IMR-90 (cell line): ENCODE measurements around the gene CACNB2. TPM values are rescaled to one million over a fixed set of nuclear protein-coding genes. Genes with fewer than 3 reads are reported as not detected.

ENCODE experiments used
- ATAC-seq: fragments of 200-7000 bp; cut with Tn5 transposase; 2 replicates; pipeline ENCODE4 v1.9.1; 2020; ENCODE audit warnings: low read depth, mild to moderate bottlenecking, moderate library complexity
- BruUV-seq: library from RNA; stranded (reverse); fragments of 400-500 nt; replicated peaks from 2 replicates; lab custom pipeline; 2021; lab: Mats Ljungman, UMichigan
- CTCF ChIA-PET: fragments of 300-600 bp; formaldehyde crosslinking; extraction: SDS; loops from one replicate; lab custom pipeline; 2021; ENCODE audit warnings: antibody characterized with exemption; lab: Yijun Ruan, JAX
- POLR2A ChIA-PET: fragments of 300-600 bp; sonication (Branson Sonifier 250); formaldehyde crosslinking; loops from one replicate; lab custom pipeline; 2022; ENCODE audit warnings: antibody characterized with exemption; ENCODE audit not compliant: unreplicated experiment; lab: Charles Lee
- DNase-seq: peaks from one replicate; pipeline ENCODE4 v3.0.0; 2013
- H2AFZ ChIP-seq: replicated peaks from 2 replicates; pipeline ENCODE3; 2013; ENCODE audit warnings: low read length, mild to moderate bottlenecking; ENCODE audit not compliant: poor library complexity
- H2AK5ac ChIP-seq: 2 replicates; pipeline ENCODE4 v1.6.1; 2013; ENCODE audit warnings: low read depth, low read length, inconsistent platforms
- H2AK9ac ChIP-seq: replicated peaks from 2 replicates; pipeline ENCODE3; 2013; ENCODE audit warnings: mild to moderate bottlenecking, low read depth, low read length, moderate library complexity; ENCODE audit not compliant: poor library complexity
- H2BK120ac ChIP-seq: 2 replicates; pipeline ENCODE4 v1.6.1; 2013; ENCODE audit warnings: low read depth, low read length, inconsistent platforms
- H2BK15ac ChIP-seq: 3 replicates; pipeline ENCODE4 v1.6.1; 2013; ENCODE audit warnings: low read depth, low read length, inconsistent platforms
- H2BK20ac ChIP-seq: 2 replicates; pipeline ENCODE4 v1.6.1; 2013; ENCODE audit warnings: low read depth, mild to moderate bottlenecking, inconsistent platforms, low read length, moderate library complexity
- H2BK5ac ChIP-seq: 2 replicates; pipeline ENCODE4 v1.6.1; 2013; ENCODE audit warnings: mild to moderate bottlenecking, low read depth, low read length, inconsistent platforms; ENCODE audit not compliant: poor library complexity, severe bottlenecking
- H3K14ac ChIP-seq: replicated peaks from 2 replicates; pipeline ENCODE4 v1.6.1; 2013; ENCODE audit warnings: low read depth, low read length, inconsistent platforms
- H3K18ac ChIP-seq: 2 replicates; pipeline ENCODE4 v1.6.1; 2013; ENCODE audit warnings: low read depth, low read length, control low read depth
- H3K23ac ChIP-seq: 2 replicates; pipeline ENCODE4 v1.6.1; 2013; ENCODE audit warnings: low read depth, low read length, inconsistent platforms
- H3K27ac ChIP-seq: 2 replicates; pipeline ENCODE4 v1.5.1; 2013; ENCODE audit warnings: mild to moderate bottlenecking, control low read depth, low read length; ENCODE audit not compliant: insufficient read depth
- H3K27me3 ChIP-seq: 2 replicates; pipeline ENCODE4 v1.6.1; 2013; ENCODE audit warnings: low read length; ENCODE audit not compliant: control insufficient read depth, insufficient read depth
- H3K36me3 ChIP-seq: 2 replicates; pipeline ENCODE4 v1.6.1; 2013; ENCODE audit warnings: low read length, mixed read lengths; ENCODE audit not compliant: control insufficient read depth, insufficient read depth
- H3K4ac ChIP-seq: 2 replicates; pipeline ENCODE4 v1.6.1; 2013; ENCODE audit warnings: low read depth, low read length, inconsistent platforms
- H3K4me1 ChIP-seq: 2 replicates; pipeline ENCODE4 v1.6.1; 2013; ENCODE audit warnings: low read length, mixed read lengths; ENCODE audit not compliant: control insufficient read depth, insufficient read depth
- H3K4me2 ChIP-seq: 2 replicates; pipeline ENCODE4 v1.6.1; 2013; ENCODE audit warnings: low read depth, mild to moderate bottlenecking, control low read depth, low read length, moderate library complexity
- H3K4me3 ChIP-seq: 2 replicates; pipeline ENCODE4 v1.5.1; 2013; ENCODE audit warnings: low read depth, mild to moderate bottlenecking, control low read depth, low read length, moderate library complexity; ENCODE audit not compliant: insufficient read depth
- H3K56ac ChIP-seq: 2 replicates; pipeline ENCODE4 v1.6.1; 2013; ENCODE audit warnings: low read length, inconsistent platforms; ENCODE audit not compliant: insufficient read depth; ENCODE audit errors: extremely low read depth
- H3K79me1 ChIP-seq, 2 experiments: 2 replicates each; pipeline ENCODE4 v1.6.1; 2013; ENCODE audit warnings: low read length in 2 of 2, inconsistent platforms in 1 of 2, low read depth in 1 of 2
- H3K9ac ChIP-seq: 2 replicates; pipeline ENCODE4 v1.6.1; 2013; ENCODE audit warnings: low read depth, low read length, control low read depth
- H3K9me1 ChIP-seq: 2 replicates; pipeline ENCODE4 v1.6.1; 2013; ENCODE audit warnings: low read length, inconsistent platforms; ENCODE audit not compliant: insufficient read depth
- H3K9me3 ChIP-seq: 2 replicates; pipeline ENCODE4 v1.6.1; 2013; ENCODE audit warnings: low read length; ENCODE audit not compliant: control insufficient read depth, insufficient read depth
- H4K20me1 ChIP-seq: 2 replicates; pipeline ENCODE4 v1.6.1; 2013; ENCODE audit warnings: low read length, inconsistent platforms; ENCODE audit not compliant: insufficient read depth
- H4K5ac ChIP-seq: 2 replicates; pipeline ENCODE4 v1.6.1; 2013; ENCODE audit warnings: mild to moderate bottlenecking, low read depth, low read length, control low read depth
- H4K8ac ChIP-seq, 2 experiments: 2 replicates each; pipeline ENCODE4 v1.6.1; 2013; ENCODE audit warnings: low read depth in 2 of 2, low read length in 2 of 2, control low read depth in 1 of 2, inconsistent platforms in 1 of 2
- H4K91ac ChIP-seq: 2 replicates; pipeline ENCODE4 v1.6.1; 2013; ENCODE audit warnings: low read depth, low read length, inconsistent platforms; ENCODE audit not compliant: insufficient read depth
- CEBPB ChIP-seq: IDR thresholded peaks from 2 replicates; pipeline ENCODE4 v1.6.1; 2012; ENCODE audit warnings: low read depth, low read length, improper control_type of control experiment
- MAZ ChIP-seq: IDR thresholded peaks from 2 replicates; pipeline ENCODE4 v1.6.1; 2012; ENCODE audit warnings: low read depth, mild to moderate bottlenecking, low read length, improper control_type of control experiment, moderate library complexity, borderline replicate concordance
- NFE2L2 ChIP-seq: fragments of 150-350 bp; IDR thresholded peaks from 2 replicates; pipeline ENCODE4 v1.6.1; 2016; ENCODE audit warnings: low read depth, mild to moderate bottlenecking, low read length
- RCOR1 ChIP-seq: IDR thresholded peaks from 2 replicates; pipeline ENCODE4 v1.6.1; 2012; ENCODE audit warnings: mild to moderate bottlenecking, low read length, improper control_type of control experiment; ENCODE audit not compliant: insufficient replicate concordance
- SMC3 ChIP-seq: fragments of 150-350 bp; IDR thresholded peaks from 2 replicates; pipeline ENCODE4 v1.6.1; 2016; ENCODE audit warnings: low read depth, mild to moderate bottlenecking, antibody characterized with exemption, low read length, moderate library complexity
- WGBS, 2 experiments: methylation state at CpG; one replicate each; pipeline versions ENCODE4 v1.1.5 to v1.1.7; 2013; ENCODE audit warnings: missing lambda C conversion rate in 2 of 2; ENCODE audit not compliant: insufficient read length in 1 of 2; ENCODE audit errors: extremely low coverage in 2 of 2; 5-methylcytosine and 5-hydroxymethylcytosine counted together
- dilution Hi-C: fragments of 300-500 bp; cut with HindIII; formaldehyde crosslinking; loops from one replicate; pipeline ENCODE4 v1.14.3; 2018; ENCODE audit warnings: low sequenced_read_pairs; ENCODE audit not compliant: unreplicated experiment
- in situ Hi-C: fragments of 300-500 bp; cut with MboI; formaldehyde crosslinking; loops from 3 replicates; pipeline ENCODE4 v1.14.3; 2019; ENCODE audit warnings: low sequenced_read_pairs, inconsistent platforms, mixed read lengths
- intact Hi-C: fragments of 100-400 bp; cut with micrococcal nuclease; formaldehyde crosslinking; loops from 2 replicates; pipeline ENCODE4 v1.10.0; 2022
- polyA plus RNA-seq, 3 experiments: library from polyadenylated mRNA; depleted of rRNA; stranded (reverse); fragments of >200 nt; gene quantifications; 2 replicates each; pipeline ENCODE4 v1.2.3, GENCODE V29; 2012; ENCODE audit warnings: low replicate concordance in 1 of 3
- total RNA-seq: library from RNA; depleted of rRNA; stranded (reverse); fragments of >200 nt; gene quantifications from 2 replicates; pipeline ENCODE4 v1.2.3, GENCODE V29; 2012
- TF ChIP-seq, protein P1 (sequence below): fragments of 150-350 bp; IDR thresholded peaks from 2 replicates; pipeline ENCODE4 v1.6.1; 2016; ENCODE audit warnings: low read depth, mild to moderate bottlenecking, low read length, moderate library complexity, borderline replicate concordance

Gene CACNB2
- total and polyA plus RNA-seq, 2 of the 4 experiments (the other 2 are of a cell fraction) = 0.36 TPM

- Histone ChIP-seq H4K91ac (no peak overlapping the region), H2BK20ac (no peak overlapping the region), H4K8ac (no peak overlapping the region), H2BK15ac (no peak overlapping the region), H3K9ac (no peak overlapping the region), H2AFZ (no peak overlapping the region), H3K79me1 (no peaks in the 10 kb centered on the region), H3K18ac (no peak overlapping the region), H2BK5ac (no peak overlapping the region), H3K36me3 (no peaks in the 10 kb centered on the region), H2AK5ac (no peak overlapping the region), H3K4me1 (no peaks in the 10 kb centered on the region), H3K56ac (no peak overlapping the region), H3K9me1 (no peaks in the 10 kb centered on the region), H3K27me3 (peaks cover 8% of the 10 kb centered on the region), H3K9me3 (no peaks in the 10 kb centered on the region), H3K14ac (no peak overlapping the region), H4K5ac (no peak overlapping the region), H4K20me1 (no peaks in the 10 kb centered on the region), H3K4me2 (no peak overlapping the region), H3K23ac (no peak overlapping the region), H2AK9ac (no peak overlapping the region), H3K4ac (no peak overlapping the region), H3K4me3 (no peak overlapping the region), H3K27ac (no peak overlapping the region), H2BK120ac (no peak overlapping the region)
- TF ChIP-seq MAZ = no peak
- TF ChIP-seq, protein P1, sequence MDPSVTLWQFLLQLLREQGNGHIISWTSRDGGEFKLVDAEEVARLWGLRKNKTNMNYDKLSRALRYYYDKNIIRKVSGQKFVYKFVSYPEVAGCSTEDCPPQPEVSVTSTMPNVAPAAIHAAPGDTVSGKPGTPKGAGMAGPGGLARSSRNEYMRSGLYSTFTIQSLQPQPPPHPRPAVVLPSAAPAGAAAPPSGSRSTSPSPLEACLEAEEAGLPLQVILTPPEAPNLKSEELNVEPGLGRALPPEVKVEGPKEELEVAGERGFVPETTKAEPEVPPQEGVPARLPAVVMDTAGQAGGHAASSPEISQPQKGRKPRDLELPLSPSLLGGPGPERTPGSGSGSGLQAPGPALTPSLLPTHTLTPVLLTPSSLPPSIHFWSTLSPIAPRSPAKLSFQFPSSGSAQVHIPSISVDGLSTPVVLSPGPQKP = no peak
- no peak for TF ChIP-seq SMC3
- TF ChIP-seq NFE2L2 = no peak
- 0 out of 2 replicates have a peak, but pooled peaks have one; percentile 10 for TF ChIP-seq CEBPB
- no peak for TF ChIP-seq RCOR1
- ATAC-seq = no peak
- intact Hi-C loops (loop anchor here (5.0 kb wide), 1 partner anchor 493 kb away; no protein-coding TSS in a partner anchor), dilution Hi-C loops (no loop called here), in situ Hi-C loops (loop anchor here (10.0 kb wide), 1 partner anchor 496 kb away; no protein-coding TSS in a partner anchor)
- no CpG with 5 or more reads among the region's 1 CpG for WGBS, 2 experiments
- DNase-seq = peak; percentile 4
- ChIA-PET POLR2A (no interaction called here), CTCF (no interaction called here)
- BruUV-seq = no TSS peak
Observed at GRCh38 chr10:18100669-18101068, 39.6 kb upstream of the CACNB2 start.
